Left renal pelvis (tissue), 4 donors: ENCODE results near the gene PTPN14. TPM values are rescaled to one million over a fixed set of nuclear protein-coding genes. Genes with fewer than 3 reads are reported as not detected.

Experiments
- DNase-seq, 4 donors: peaks; one replicate each; pipeline ENCODE4 v3.0.0-alpha.2; 2013; ENCODE audit warnings: low read depth in 4 of 4, low spot score in 3 of 4
- polyA plus RNA-seq, 4 donors: library from polyadenylated mRNA; unstranded; fragments of 120-200 nt; gene quantifications; one replicate each; pipeline ENCODE4 v1.2.1, GENCODE V29; 2013; ENCODE audit not compliant: insufficient read length in 4 of 4

PTPN14 gene
- polyA plus RNA-seq, 4 donors, result 22.5 to 36.6 (median 34.8) TPM

- no peak for DNase-seq
These were observed 225.0 kb downstream of the PTPN14 start for GRCh38 chr1:214326406-214326805.

GRCh38 chr1:214324896-214325800, 226.3 kb downstream of the PTPN14 start:
- no peak for DNase-seq

- DNase-seq, result no peak
These were observed 229.5 kb downstream of the PTPN14 start for GRCh38 chr1:214321705-214322453.

DNA sequence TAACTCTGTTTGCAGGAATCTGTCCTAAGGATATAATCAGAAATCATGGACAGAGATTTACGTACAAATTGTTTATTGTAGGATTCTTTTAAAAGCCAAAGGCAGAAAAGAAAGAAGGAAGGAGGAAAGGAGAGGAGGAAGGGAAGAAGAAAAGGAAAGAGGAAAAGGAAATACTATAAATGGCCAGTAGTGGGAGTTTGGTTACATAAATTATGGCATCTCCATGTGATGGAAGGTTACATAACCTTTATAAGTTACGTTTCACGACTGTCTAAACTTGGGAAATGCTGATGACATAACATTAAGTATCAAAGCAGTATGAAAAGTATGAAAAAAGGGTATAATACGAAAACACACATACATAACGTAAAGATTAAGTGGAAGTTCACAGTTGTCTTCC, 231.5 kb downstream of the PTPN14 start:
- no peak for DNase-seq

DNA sequence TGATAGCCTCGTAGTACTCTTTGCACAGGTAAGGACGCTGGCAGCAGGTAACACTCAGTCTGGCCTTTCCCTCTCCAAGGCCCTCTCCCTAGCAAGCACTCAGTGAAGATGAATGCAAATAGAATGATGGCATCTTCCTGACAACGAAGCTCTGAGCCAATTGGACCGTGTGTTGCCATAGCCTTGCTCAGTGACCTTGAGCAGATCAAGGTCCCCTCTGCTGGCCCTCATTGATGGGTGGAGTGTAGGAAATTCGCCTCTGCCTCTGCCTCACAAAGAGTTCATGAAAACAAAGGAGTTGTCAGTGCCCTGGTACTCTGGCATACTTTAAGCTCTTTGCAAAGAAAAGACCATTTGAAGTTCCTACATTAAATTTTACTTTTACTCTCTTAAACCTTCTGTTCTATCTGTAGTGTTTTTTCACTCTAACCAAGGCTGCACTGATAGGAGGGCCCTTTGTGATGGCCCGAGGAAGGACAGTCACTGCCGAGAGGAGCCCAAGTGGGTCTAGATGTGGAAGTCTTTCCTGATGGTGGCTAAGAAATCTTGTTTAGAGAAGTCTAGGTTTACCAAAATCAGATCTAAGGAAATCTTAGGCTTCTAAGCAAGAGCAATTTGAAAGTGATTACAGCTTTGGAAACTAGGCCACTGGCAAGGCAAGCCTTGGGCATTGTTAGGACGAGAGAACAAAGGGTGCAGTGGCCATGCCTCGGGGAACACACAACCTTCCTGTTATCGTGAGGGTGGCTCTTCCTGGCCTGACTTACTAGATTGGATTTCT, 232.3 kb downstream of the PTPN14 start:
- no peak for DNase-seq

DNA sequence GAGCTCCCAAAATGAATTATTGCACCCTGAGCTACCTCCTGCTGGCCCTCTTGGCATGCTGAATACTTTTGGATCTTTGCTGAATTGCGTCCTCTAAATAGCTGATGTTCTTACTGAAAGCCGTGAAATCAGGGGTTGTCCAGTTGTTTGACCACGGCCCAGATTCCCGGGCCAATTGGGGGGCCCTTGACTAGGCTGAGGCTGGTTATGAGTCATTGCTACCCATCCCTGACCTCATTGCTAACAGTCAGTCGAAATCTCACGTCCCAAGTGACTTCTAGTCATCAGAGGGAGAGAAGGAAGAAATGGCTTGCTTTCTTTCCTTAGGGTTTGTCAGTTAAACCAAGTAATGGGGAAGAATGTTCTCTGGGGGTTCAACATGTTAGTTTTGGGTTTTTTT, 233.0 kb downstream of the PTPN14 start:
- DNase-seq, result no peak

GRCh38 chr1:214317734-214318133, 233.7 kb downstream of the PTPN14 start:
- DNase-seq, result no peak

GRCh38 chr1:214317300-214317699, 234.1 kb downstream of the PTPN14 start:
- DNase-seq, result no peak

DNA sequence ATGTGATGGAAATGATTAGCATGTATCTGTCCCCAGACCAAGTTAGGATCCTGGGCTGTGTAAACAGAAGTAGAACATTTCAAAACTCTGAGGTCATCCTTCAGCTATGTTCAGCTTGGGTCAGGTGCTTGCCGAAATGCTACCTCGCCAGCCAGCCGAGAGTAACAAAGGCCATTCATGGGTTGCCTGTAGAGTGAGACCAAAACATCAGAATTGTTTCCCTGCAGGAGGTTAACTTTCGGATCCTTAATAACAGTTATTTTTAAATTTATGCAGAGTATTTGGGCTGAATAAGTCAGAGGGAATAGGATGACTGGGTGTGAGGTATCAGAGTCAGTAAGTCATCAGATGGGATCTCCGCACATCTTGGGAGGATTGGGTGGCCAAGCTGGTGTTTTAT, 234.8 kb downstream of the PTPN14 start:
- DNase-seq, result no peak

GRCh38 chr1:214314178-214314843, 237.1 kb downstream of the PTPN14 start:
- DNase-seq, result no peak

- no peak for DNase-seq
These were observed 238.8 kb downstream of the PTPN14 start for GRCh38 chr1:214312530-214313051.

- DNase-seq, result no peak
These were observed 240.4 kb downstream of the PTPN14 start for GRCh38 chr1:214310777-214311690.

- no peak for DNase-seq
These were observed 241.4 kb downstream of the PTPN14 start for GRCh38 chr1:214310010-214310409.

DNA sequence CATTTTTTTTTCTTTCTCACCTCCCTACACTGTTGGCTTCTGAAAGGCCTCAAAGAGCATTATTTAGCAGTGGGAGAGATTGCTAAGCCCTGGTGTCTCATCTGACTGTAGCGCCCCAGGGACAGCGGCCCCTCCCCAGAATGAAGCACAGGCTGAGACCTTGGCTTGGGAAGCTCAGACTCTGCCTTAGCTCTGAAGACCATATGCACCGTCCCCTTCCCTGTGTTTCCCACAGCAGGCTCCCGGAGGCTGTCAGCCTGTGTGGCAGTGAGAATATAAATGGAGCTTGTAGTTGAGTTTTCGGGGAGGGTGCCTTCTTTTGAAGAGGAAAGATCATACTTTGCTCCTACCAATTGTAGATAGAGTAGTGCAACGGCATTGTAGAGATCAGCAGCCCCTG, 245.1 kb downstream of the PTPN14 start:
- no peak for DNase-seq

DNA sequence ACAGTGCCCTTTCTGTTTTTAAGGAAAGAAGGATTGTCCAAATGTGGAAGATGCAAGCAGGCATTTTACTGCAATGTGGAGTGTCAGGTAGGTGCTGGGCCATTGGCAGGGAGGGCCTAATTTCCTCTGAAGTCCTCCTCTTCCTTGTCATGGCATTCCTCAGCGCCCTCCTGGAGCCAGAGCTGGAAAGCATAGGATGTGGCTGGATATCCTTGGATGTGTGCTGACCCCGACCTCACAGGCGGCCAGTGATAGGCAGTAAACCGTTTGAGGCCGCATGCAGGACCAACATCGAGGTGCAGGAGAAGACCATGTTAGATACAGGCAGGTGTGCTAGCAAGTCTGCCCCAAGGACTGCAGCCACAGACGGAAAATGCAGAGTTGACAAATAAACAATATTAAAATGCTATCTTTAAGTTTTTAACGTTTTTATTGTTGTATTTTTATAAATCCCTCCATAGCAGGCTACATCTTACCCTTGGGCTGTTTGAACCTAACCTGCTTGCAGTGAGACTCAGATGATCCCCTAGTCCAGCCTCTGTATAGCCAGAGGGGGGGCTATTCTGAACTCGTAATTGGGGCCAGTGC, 246.1 kb downstream of the PTPN14 start:
- no peak for DNase-seq

DNA sequence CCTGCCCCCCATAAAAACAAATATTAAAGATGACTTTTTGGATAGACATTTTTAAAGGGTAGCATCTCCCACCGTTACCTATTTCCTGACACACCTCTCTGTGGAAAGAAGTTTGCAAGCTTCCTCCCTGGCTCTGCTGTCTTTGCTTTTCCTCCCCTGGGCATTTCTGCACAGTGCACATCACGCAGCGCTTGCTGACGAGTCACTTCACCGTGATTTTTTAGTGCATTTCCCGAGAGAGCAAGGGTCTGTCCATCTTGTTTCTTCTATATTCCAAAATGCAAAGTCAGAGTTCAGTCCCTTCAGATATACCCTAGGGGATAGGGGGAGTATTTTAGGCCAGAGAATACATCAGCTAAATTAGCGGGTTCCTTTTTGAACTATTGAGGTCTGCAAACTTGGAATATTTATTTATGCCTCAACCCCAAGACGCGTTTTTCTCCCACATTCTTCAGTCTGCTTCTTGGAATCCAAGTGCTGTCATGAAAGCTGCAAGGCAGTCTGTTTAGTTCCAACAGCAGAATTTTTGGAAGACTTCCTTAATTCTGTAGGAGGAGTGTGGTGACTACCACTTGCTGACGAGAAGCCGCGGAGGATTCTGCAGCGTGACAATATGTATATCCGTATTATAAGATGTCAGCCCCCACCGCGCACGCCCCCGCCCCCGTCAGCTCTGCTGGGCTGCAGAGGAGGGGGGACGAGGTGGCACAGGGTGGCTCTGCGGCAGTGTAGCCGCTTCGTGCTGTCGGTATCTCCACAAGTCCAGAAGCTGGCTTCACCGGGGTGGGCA, 248.1 kb downstream of the PTPN14 start:
- DNase-seq, result no peak

- DNase-seq, result no peak
These were observed 249.9 kb downstream of the PTPN14 start for GRCh38 chr1:214301526-214301925.

DNA sequence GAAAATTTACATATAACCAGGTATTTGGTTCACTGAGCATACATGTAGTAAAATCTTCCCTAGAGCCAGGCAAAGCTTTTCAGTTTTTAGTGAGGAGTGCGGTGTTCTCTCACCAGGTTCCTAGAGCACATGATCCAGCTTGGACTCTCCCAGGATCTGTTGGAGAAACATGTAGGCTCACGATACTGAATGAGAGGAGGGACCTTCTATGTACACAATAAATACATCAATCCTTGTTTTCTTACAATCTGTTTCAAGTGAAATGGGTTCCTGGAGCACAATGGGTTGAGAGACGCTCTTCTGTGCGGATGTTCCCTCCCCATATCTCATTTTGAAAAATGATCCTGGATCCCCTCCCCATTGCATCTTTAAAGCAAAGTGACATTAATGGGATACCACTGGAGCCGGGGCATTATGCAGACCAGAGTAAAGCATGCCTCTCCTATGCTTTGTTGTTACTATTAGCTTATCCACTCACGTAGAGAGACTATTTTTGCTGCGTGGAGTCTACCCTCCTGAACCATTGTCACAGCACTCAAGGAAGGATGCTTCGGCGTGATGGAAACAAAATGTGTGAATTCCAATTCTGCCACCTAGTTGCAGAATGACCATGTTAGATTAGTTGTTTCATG, 251.1 kb downstream of the PTPN14 start:
- DNase-seq, result no peak
